Bronchial smooth muscle cell (primary cell): ENCODE results near the gene EVA1C. TPM values are rescaled to one million over a fixed set of nuclear protein-coding genes. Genes with fewer than 3 reads are reported as not detected.

Source experiments
- total RNA-seq: library from RNA; depleted of rRNA; stranded (reverse); fragments of >200 nt; gene quantifications from 2 replicates; pipeline ENCODE4 v1.2.1, GENCODE V29; 2014

Gene EVA1C, protein sequence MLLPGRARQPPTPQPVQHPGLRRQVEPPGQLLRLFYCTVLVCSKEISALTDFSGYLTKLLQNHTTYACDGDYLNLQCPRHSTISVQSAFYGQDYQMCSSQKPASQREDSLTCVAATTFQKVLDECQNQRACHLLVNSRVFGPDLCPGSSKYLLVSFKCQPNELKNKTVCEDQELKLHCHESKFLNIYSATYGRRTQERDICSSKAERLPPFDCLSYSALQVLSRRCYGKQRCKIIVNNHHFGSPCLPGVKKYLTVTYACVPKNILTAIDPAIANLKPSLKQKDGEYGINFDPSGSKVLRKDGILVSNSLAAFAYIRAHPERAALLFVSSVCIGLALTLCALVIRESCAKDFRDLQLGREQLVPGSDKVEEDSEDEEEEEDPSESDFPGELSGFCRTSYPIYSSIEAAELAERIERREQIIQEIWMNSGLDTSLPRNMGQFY
- 2.9 and 6.8 TPM in 2 replicates for total RNA-seq

DNA sequence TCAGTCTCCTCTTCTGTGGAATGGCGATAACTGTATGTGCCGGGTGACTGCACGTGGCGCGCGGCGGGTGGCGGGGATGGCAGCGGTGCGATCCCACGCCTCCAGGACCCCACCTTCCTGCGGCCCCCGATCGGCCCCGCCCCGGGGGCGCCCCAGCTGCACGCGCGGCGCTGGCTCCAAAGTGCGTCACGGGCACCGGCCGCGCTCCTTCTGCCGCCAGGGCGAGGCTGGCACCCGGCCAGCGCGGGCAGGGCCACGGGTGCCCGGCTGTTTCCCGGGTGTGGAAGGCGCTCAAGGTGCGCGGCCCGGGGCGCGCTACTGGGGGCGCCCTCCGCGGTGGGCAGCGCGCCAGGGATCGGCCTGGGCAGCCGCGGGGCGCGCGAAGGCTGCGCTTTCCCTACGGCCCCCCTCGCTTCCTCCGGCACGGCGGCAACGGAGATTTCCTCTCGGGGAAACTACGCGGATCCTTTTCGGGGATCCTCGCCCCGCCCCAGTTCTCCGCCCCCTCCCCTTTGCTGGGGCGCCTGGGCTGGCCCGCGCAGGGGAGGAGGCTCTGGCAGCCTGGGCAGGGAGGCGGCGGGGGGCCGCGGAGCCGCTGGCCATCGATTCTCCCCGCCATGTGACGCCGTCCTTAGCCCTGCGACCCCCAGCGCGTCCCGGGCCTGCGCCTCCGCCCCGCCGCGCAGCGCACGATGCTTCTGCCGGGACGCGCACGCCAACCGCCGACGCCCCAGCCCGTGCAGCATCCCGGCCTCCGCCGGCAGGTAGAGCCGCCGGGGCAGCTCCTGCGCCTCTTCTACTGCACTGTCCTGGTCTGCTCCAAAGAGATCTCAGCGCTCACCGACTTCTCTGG lies at the start of gene EVA1C:
Gene EVA1C (plus strand): TSS at position 545 of the 853 bp plus-strand sequence. CDS start 148 bp downstream, at position 693.

DNA sequence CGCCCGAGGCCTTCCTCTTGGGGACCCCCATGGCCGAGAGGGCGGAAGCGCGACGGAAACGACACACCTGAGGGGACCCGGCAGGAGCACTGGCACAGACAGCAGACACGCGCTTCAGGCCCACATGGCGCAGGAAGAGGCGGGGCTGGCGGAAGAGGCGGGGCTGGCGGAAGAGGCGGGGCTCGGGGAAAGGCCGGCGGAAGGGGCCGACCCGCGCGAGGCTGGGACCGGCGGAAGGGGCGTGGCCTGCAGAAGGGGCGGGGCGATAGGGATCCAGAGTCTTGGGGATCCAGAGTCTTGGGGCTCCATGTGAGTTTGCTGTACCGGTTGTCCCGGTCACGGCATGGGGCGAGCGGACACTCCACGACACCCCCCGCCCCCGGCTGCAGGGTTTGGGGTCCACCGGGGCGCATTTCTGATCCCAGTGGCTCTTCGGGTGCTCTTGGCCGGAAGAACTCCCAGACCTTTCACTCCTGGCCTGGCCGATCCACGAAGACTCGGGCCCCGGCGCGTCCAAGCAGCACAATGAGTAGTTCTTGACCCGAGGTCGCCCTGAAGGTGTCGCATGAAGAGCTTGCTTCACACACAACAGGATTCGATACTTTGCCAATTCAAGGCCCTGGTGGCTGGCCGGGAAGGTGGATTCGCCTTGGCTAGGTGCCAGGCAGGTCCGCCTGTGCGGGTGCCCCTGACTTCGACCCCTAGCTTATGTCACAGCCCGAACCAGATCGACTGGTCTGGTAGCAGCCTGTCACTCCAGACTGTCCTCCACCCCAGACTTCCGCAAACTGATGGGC lies 19.4 kb upstream of the EVA1C start, which contains the start of gene URB1:
Gene URB1 (minus strand): TSS at position 133 of the 797 bp plus-strand sequence. CDS start 102 bp downstream, at position 31.

Other genes starting within 250 kb of the EVA1C start
- gene MIS18A, start 133.7 kb upstream of the EVA1C start, total RNA-seq: 4.7 and 8.0 TPM in 2 replicates
- 0.34 TPM in 1 of 2 replicates, not detected in the other for gene MRAP, start 113.9 kb upstream of the EVA1C start, total RNA-seq
- gene URB1, start 19.7 kb upstream of the EVA1C start, total RNA-seq: 9.3 and 10.2 TPM in 2 replicates
- gene TCP10L, start 172.8 kb downstream of the EVA1C start, total RNA-seq: 0.32 and 0.34 TPM in 2 replicates
- gene CFAP298, start 199.7 kb downstream of the EVA1C start, total RNA-seq: 12.3 and 15.5 TPM in 2 replicates